Measurements from ENCODE around the gene PTPA.

The PTPA gene

DNA sequence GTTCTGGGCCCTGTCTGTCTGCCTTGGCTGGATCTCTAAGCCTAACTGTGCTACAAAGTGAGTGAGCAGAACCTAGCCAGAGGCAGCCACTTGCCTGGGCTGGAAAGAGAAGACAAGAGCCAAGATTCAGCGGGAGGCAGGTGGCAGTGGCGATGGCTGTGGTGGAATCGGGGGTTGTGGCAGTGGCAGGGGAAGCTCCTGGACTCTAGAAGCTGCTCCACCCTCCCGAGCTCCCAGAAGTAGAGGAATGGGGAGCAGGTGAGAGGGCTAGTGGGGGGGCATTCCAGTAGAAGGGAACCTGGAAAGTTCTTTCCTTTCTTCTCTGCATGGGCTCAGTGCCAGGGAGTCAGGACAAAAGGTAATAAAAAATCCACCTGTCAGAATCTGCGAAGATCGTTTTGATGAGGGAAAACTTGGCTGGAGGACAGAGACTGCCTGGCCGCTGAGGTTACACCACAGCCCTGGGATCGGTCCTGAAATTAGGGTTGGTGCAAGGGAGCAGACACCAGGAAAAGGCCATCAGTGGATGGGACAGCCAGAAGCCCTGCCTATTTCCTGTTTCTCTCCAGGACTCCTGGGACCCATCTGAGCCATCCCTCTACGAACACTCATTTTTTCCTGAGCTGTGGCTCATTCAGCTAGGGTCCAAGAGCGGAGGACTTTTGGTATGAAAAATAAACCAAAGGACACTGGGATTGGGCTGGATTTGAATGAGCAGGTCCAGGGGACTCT, 2.2 kb upstream of the PTPA start:
- ATAC-seq = no peak
- no peak for TF ChIP-seq ZFP30 (CRISPR knock-in tag; IDR thresholded peaks at IDR 0.05)
- TF ChIP-seq, protein P1, sequence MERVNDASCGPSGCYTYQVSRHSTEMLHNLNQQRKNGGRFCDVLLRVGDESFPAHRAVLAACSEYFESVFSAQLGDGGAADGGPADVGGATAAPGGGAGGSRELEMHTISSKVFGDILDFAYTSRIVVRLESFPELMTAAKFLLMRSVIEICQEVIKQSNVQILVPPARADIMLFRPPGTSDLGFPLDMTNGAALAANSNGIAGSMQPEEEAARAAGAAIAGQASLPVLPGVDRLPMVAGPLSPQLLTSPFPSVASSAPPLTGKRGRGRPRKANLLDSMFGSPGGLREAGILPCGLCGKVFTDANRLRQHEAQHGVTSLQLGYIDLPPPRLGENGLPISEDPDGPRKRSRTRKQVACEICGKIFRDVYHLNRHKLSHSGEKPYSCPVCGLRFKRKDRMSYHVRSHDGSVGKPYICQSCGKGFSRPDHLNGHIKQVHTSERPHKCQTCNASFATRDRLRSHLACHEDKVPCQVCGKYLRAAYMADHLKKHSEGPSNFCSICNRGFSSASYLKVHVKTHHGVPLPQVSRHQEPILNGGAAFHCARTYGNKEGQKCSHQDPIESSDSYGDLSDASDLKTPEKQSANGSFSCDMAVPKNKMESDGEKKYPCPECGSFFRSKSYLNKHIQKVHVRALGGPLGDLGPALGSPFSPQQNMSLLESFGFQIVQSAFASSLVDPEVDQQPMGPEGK (CRISPR knock-in tag; IDR thresholded peaks at IDR 0.05; ENCODE audit: borderline replicate concordance) = no peak
- no peak for TF ChIP-seq ZFP3 (CRISPR knock-in tag; IDR thresholded peaks at IDR 0.05)
- TF ChIP-seq, protein P2, sequence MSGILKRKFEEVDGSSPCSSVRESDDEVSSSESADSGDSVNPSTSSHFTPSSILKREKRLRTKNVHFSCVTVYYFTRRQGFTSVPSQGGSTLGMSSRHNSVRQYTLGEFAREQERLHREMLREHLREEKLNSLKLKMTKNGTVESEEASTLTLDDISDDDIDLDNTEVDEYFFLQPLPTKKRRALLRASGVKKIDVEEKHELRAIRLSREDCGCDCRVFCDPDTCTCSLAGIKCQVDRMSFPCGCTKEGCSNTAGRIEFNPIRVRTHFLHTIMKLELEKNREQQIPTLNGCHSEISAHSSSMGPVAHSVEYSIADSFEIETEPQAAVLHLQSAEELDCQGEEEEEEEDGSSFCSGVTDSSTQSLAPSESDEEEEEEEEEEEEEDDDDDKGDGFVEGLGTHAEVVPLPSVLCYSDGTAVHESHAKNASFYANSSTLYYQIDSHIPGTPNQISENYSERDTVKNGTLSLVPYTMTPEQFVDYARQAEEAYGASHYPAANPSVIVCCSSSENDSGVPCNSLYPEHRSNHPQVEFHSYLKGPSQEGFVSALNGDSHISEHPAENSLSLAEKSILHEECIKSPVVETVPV (CRISPR knock-in tag; IDR thresholded peaks at IDR 0.05) = no peak
- no peak for TF ChIP-seq BACH2 (CRISPR knock-in tag; IDR thresholded peaks at IDR 0.05; ENCODE audit: borderline replicate concordance)
- TF ChIP-seq SNAI2 (CRISPR knock-in tag; IDR thresholded peaks at IDR 0.05) = no peak
- TF ChIP-seq ZNF565 (CRISPR knock-in tag; conservative IDR thresholded peaks at IDR 0.05; ENCODE audit: low read depth) = no peak
- no peak for TF ChIP-seq TOX (CRISPR knock-in tag; IDR thresholded peaks at IDR 0.05; ENCODE audit: borderline replicate concordance)
- TF ChIP-seq, protein P3, sequence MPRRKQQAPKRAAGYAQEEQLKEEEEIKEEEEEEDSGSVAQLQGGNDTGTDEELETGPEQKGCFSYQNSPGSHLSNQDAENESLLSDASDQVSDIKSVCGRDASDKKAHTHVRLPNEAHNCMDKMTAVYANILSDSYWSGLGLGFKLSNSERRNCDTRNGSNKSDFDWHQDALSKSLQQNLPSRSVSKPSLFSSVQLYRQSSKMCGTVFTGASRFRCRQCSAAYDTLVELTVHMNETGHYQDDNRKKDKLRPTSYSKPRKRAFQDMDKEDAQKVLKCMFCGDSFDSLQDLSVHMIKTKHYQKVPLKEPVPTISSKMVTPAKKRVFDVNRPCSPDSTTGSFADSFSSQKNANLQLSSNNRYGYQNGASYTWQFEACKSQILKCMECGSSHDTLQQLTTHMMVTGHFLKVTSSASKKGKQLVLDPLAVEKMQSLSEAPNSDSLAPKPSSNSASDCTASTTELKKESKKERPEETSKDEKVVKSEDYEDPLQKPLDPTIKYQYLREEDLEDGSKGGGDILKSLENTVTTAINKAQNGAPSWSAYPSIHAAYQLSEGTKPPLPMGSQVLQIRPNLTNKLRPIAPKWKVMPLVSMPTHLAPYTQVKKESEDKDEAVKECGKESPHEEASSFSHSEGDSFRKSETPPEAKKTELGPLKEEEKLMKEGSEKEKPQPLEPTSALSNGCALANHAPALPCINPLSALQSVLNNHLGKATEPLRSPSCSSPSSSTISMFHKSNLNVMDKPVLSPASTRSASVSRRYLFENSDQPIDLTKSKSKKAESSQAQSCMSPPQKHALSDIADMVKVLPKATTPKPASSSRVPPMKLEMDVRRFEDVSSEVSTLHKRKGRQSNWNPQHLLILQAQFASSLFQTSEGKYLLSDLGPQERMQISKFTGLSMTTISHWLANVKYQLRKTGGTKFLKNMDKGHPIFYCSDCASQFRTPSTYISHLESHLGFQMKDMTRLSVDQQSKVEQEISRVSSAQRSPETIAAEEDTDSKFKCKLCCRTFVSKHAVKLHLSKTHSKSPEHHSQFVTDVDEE (CRISPR knock-in tag; IDR thresholded peaks at IDR 0.05) = no peak
- no peak for TF ChIP-seq ZNF8 (CRISPR knock-in tag; IDR thresholded peaks at IDR 0.05)
- TF ChIP-seq OSR1 (CRISPR knock-in tag; IDR thresholded peaks at IDR 0.05) = no peak
- no peak for TF ChIP-seq ARNTL (CRISPR knock-in tag; IDR thresholded peaks at IDR 0.05; ENCODE audit: borderline replicate concordance, low read depth)
- TF ChIP-seq, protein P4, sequence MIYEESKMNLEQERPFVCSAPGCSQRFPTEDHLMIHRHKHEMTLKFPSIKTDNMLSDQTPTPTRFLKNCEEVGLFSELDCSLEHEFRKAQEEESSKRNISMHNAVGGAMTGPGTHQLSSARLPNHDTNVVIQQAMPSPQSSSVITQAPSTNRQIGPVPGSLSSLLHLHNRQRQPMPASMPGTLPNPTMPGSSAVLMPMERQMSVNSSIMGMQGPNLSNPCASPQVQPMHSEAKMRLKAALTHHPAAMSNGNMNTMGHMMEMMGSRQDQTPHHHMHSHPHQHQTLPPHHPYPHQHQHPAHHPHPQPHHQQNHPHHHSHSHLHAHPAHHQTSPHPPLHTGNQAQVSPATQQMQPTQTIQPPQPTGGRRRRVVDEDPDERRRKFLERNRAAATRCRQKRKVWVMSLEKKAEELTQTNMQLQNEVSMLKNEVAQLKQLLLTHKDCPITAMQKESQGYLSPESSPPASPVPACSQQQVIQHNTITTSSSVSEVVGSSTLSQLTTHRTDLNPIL (CRISPR knock-in tag; IDR thresholded peaks at IDR 0.05; ENCODE audit: low read depth) = no peak
- TF ChIP-seq TCF4 (CRISPR knock-in tag; IDR thresholded peaks at IDR 0.05; ENCODE audit: borderline replicate concordance) = no peak

DNA sequence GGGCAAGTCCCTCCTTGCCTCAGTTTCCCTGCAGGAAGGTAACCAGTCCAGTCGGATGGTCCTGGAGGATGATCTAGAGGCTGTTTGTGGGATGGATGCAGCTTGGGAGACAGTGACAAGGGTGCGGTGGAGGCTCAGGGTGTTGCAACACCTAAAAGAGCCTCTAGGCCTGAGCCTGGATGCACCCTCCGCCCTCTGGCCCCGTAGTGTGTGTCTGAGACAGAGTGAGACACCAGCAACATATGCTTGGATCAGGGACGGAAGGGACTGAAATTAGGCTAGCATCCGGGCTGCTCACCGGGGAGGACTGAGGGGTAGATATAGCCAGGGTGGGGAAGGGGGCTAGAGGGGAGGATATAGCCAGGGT, 1.7 kb upstream of the PTPA start:
- TF ChIP-seq, protein P2 (CRISPR knock-in tag; IDR thresholded peaks at IDR 0.05) = no peak
- TF ChIP-seq, protein P4 (CRISPR knock-in tag; IDR thresholded peaks at IDR 0.05; ENCODE audit: low read depth) = no peak
- TF ChIP-seq, protein P5, sequence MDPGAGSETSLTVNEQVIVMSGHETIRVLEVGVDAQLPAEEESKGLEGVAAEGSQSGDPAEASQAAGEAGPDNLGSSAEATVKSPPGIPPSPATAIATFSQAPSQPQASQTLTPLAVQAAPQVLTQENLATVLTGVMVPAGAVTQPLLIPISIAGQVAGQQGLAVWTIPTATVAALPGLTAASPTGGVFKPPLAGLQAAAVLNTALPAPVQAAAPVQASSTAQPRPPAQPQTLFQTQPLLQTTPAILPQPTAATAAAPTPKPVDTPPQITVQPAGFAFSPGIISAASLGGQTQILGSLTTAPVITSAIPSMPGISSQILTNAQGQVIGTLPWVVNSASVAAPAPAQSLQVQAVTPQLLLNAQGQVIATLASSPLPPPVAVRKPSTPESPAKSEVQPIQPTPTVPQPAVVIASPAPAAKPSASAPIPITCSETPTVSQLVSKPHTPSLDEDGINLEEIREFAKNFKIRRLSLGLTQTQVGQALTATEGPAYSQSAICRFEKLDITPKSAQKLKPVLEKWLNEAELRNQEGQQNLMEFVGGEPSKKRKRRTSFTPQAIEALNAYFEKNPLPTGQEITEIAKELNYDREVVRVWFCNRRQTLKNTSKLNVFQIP (CRISPR knock-in tag; IDR thresholded peaks at IDR 0.05; ENCODE audit: borderline replicate concordance, low read depth) = no peak
- TF ChIP-seq ESRRG (CRISPR knock-in tag; IDR thresholded peaks at IDR 0.05) (no peak), SNAI2 (CRISPR knock-in tag; IDR thresholded peaks at IDR 0.05) (no peak), ZFP3 (CRISPR knock-in tag; IDR thresholded peaks at IDR 0.05) (no peak), PPARA (CRISPR knock-in tag; IDR thresholded peaks at IDR 0.05; ENCODE audit: borderline replicate concordance) (no peak)
- TF ChIP-seq, protein P3 (CRISPR knock-in tag; IDR thresholded peaks at IDR 0.05) = no peak
- TF ChIP-seq, protein P1 (CRISPR knock-in tag; IDR thresholded peaks at IDR 0.05; ENCODE audit: borderline replicate concordance) = no peak
- no peak for ATAC-seq

Measured in SK-N-SH treated with all-trans-retinoic acid at 6 μM for 48 hours (cell line).